Dermis microvascular lymphatic vessel endothelial cell (primary cell): ENCODE results near the gene SPATA31C1. TPM values are rescaled to one million over a fixed set of nuclear protein-coding genes. Genes with fewer than 3 reads are reported as not detected.
"Not testable (repeated sequence)": the region's sequence is repeated elsewhere in the genome, so short reads cannot be mapped to it uniquely, and the experiment has no call there.

ENCODE experiments used
- DNase-seq, 2 donors: peaks; one replicate each; pipeline versions ENCODE4 v3.0.0 to v3.0.0-alpha.2; 2010; ENCODE audit warnings: low read depth in 2 of 2
- total RNA-seq: library from RNA; depleted of rRNA; stranded (reverse); fragments of >200 nt; gene quantifications from 2 replicates; pipeline ENCODE4 v1.2.1, GENCODE V29; 2014

SPATA31C1 gene
- total RNA-seq, 1 donor from 2014 or later, result not detected

DNA sequence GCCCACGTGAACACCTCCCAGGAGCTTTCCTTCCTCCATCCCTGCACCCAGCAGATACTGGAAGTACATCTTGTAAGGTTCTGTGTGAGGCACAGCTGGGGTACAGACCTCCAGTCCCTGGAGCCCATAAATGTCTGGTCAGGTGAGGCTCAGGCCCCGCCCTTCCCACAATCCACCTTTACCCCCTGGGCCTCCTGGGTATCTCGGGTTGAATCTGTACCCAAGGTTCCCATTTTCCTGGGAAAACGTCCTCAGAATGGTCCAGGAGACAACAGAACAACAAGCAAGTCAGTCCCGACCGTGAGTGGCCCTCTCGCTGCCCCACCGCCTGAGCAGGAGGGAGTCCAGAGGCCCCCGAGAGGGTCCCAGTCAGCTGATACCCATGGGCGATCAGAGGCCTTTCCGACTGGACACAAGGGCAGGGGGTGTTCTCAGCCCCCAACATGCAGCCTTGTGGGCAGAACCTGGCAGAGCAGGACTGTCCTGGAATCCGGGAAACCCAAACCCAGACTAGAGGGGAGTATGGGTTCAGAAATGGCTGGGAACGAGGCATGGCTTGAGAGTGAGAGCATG lies 30.7 kb upstream of the SPATA31C1 start:
- no peak for DNase-seq

DNA sequence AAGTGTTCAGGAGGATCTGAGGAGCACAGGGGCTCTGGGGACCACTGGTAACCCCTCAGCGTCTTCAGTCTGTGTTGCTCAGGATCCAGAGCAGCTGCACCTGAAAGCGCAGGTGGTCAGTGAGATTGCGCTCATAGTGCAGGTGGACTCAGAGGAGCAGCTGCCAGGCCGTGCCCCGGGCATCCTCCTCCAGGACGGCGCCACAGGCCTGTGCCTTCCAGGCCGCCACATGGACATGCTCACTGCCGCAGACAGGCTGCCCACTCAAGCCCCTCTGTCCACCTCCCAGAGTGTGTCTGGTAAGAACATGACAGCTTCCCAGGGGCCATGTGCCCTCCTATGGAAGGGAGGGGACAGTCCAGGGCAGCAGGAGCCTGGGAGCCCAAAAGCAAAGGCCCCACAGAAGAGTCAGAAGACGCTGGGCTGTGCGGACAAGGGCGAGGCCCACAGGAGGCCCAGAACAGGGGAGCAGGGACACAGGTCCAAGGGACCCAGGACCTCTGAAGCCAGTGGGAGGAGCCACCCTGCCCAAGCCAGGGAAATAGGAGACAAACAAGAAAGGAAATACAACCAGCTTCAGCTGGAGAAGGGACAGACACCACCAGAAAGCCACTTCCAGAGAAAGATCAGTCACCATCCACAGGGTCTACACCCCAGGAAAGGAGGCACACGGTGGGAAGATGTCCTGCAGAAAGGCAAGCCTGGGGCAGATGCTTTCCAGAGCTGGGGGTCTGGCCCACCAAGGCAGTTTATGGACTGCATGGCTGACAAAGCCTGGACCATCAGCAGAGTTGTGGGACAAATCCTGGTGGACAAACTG lies 29.9 kb upstream of the SPATA31C1 start:
- no peak for DNase-seq

DNA sequence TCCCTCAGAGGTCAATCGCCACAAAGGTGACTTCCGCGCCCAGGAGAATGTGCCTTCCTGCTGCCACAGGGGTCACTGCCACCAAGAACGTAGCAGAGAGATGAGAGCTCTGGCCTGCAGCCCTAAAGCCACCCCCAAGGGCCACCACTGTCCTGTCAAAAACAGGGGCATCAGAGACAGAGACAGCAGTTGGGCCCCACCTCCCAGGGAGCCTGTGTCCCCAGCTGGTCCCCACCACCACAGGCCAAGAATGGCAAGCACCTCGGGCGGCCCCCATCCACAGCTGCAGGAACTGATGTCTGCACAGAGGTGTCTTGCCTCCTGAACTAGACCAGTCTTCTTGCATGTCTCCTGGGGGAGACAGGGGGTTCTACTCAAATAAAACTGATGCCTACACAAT lies 29.3 kb upstream of the SPATA31C1 start:
- DNase-seq, result no peak

DNA sequence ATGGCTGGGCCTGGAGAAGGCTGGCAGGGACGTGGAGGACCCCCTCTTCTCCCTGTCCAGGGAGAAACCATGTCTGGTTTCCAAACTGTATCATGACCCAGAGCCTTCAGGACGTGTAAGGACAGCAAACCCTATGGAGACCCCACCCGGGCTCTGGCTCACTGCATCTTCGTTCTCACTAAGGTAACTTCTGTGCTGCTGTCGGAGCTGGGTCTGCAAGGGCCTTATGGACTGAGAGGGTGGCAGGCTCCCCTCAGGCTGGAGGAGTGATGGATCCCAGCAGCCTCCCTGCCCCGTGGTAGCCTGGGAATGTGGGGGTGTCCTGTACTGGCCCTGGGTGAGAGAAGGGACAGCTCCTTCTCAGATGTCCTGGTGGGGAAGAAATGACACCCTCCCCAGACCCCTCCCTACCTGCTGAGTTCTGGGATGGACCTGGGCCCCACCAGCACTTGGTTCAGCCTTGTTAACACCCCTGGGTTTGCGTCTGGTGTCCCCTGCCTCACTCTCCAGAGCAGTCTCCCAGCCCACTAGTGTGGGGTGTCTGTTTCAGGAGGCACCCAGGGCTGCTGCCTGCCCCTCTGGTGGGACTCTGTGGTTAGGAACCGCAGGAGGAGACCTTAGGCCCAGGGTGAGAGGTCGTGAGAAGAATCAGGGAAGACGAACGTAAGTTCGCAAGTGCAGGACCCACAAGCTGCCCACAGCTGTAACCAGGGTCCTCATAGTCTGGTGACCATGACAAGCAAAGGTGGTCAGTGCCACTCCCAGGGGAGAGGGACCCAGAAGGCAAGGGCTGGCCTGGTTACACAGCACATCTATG lies 28.5 kb upstream of the SPATA31C1 start:
- no peak for DNase-seq

DNA sequence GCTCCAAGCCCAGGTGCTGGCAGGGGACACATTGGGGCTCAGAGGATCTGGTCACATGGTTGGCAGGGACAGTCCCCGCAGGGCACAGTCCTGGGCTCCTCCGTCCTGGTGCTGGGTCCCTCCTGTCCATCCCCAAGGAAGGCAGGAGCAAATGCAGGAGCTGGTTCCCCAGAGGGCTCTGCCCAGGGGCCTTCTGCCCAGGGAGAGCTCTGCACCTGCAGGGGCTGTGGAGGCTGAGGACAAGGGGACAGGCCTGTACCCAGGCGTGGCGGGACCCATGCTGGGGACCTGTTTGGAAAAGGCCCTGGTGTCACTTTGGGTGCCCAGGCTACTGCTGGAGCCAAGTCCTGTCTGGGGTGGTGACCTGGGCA lies 27.9 kb upstream of the SPATA31C1 start:
- no peak for DNase-seq

DNA sequence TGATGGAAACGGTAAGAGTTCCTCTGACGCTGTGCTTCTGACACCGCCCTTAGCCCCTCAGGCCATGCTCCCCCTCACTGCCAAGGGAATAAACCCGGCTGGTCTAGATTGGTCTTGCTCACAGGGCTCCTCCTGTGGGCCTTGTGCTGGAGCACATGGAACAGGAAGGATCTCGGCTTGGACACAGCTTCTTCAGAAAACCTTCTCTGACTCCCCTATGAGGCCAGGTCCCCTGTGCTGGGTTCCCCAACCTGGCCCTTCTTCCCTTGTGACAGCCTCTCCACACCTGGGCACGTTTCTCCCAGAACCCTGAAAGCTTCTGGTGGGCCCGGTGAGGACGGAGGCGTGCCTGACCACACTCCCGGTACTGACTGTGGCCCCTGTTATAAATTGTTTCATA lies 26.9 kb upstream of the SPATA31C1 start:
- DNase-seq, result no peak

DNA sequence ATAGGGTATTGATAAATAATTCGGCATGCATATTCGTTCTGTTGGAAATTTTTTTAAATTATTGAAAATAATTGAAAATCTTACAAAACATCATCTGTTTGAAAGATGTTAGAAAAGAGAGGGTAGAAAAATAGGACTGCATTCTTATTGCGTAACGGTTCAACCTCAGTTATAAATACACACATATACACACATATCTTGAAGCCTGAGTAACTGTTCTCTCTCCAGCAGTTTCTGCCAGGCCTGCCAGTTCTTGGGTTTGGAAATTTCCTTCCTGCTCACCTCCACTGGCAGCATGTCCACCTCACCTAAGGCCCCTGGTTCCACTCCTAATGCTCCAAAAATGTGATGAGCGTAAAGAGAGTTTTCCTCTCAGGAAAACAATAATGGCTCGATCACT lies 26.0 kb upstream of the SPATA31C1 start:
- no peak for DNase-seq

DNA sequence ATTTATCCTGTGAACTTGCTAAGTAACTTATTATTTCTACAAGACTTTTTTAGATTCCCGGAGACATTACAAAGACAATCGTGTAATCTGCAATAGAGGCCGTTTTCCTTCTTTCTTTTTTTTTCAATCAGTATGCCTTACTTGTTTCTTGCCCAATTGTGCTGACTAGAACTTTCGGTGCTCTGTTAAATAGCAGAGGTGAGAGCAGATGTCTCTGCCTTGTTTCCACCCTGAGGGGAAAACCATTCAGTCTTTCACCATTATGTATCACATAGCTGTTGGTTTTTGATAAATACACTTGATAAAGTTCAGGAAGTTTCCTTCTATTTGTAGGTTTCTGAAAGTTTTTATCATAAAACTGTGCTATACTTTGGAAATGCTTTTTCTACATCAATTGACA lies 24.8 kb upstream of the SPATA31C1 start:
- DNase-seq, result no peak

DNA sequence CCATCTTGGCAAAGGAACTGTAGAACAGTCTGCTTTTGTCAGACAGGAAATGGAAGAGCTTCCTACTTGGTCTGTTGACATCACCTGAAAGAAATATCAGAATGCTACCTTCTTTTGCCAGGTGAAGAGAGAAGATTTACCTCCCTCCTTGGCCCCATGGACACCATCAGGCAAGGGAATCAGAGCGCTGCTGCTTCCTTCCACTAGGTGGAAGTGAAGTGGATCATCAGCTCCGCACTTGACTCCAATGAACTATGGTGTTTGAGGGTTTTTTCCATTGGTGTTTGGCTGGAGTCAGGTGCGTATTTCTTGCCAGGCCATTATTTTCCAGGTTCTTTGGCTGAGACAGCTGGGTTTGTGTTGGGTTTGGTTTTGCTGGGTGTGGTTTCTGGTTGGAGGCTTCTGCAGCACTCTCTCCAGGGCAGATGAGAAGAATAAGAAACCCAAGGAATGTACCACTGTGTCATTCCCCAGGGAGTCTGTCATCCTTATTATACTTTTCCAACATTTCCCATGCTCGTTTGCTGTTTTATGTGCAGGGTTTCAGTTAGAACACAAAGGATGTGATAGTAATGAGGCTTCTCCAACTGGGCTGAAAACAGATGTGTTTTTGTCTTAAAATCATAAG lies 22.6 kb upstream of the SPATA31C1 start:
- no peak for DNase-seq

DNA sequence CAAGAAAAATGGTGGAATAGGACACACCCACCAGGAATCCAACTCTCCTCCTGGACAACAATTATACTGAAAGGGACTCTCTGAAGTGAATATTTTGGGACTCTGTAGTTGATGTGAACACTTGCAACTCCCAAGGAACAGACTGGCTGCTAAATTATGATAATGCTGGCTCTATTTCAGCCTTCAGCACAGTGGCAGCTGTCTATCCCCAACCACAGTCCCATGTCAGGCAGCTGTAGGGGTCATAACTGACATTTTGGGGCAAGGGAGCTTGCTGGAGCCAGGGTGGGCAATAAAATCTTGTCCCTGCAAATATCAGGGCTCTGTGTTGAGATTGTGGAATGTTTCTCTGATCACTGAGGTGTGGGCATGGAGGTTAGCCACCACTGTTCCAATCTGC lies 20.9 kb upstream of the SPATA31C1 start:
- DNase-seq, result no peak

DNA sequence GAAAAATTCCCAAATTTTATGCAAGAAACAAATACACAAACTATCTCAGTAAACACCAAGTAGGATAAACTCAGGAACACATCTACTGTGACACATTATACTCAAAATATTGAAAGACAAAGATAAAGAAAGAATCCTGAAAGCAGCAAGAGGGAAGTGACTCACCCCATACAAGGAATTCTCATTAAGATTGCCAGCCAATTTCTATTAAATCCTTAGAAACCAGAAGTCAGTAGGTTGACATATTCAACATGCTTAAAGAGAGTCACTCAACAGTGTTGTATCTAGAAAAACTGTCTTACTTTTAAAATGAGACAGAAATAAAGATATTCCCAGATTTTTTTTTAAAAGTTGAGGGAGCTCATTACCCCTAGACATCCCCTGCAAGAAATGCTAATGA lies 19.6 kb upstream of the SPATA31C1 start:
- DNase-seq, result no peak

DNA sequence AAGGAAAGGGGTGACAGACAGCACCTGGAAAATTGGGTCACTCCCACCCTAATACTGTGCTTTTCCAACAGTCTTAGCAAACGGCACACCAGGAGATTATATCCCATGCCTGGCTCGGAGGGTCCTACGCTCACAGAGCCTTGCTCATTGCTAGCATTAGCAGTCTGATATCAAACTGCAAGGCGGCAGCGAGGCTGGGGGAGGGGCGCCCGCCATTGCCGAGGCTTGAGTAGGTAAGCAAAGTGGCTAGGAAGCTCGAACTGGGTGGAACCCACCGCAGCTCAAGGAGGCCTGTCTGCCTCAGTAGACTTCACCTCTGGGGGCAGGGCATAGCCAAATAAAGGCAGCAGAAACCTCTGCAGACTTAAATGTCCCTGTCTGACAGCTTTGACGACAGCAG lies 15.4 kb upstream of the SPATA31C1 start:
- not testable (repeated sequence) for DNase-seq

DNA sequence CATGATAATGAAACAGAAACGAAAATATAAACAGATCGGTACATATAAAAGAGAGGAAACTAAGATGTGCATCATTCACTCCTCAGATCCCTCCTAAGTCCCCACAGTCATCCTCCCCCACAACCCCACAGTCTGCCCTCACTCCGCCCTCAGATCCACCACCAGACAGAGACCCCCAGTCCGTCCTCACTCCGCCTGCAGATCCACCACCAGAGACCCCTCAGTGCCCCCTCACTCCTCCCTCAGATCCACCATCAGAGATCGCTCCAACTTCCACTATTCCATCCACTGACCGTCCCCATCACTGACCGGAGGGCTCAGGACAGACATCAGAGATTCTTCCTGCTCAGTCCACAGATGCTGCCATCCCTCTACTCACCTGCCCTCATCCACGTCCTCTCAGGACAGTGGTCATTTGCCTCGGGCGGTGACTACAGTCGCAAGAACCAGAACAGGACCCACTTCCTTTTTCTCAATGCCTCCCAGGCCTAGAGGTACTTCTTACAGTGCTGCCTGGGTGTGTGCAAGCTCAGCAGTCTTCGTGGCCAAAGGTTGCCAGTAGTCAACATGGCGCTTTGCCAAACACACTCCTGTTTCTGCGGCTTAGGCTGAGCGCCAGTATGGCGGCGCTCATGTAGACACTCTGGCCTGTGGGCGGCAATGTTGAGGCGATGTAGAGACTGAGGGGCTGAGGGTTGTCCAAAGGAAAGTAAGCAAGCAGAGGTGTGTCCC lies 8.3 kb upstream of the SPATA31C1 start:
- no peak for DNase-seq

DNA sequence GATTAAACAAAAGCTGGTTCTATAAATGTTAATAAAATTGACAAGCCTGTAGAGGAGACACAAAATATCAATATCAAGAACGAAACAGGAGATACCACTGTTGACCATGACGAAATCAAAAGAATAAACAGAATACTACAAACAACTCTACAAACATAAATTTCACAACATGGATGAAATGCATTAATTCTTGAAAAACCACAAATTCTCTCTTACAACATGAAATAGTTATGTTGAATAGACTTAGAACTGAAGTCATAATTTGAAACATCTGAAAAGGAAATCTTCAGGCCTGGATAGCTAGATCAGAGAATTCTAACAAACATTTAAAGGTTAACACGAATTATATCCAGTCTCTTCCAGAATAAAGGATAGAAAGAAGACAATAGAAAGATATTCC lies 6.9 kb upstream of the SPATA31C1 start:
- no peak for DNase-seq

DNA sequence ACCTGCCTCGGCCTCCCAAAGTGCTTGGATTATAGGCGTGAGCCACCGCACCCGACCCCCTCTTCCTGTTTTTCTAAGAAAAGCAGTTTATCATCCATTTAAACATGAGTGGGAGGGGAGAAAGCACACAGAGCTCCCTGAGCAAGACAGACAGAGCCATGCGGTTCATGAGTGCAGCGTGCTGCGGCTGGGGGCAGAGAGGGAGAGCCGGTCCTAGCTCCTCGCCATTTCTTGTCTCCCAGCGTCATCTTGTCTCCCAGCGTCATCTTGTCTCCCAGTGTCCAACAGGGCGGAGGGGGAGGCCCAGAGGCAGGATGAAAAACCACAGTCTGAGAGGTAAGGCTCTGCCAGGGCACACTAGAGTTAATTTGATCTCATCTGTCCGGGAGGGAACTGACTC lies 1.3 kb downstream of the SPATA31C1 start:
- DNase-seq, result not testable (repeated sequence)

DNA sequence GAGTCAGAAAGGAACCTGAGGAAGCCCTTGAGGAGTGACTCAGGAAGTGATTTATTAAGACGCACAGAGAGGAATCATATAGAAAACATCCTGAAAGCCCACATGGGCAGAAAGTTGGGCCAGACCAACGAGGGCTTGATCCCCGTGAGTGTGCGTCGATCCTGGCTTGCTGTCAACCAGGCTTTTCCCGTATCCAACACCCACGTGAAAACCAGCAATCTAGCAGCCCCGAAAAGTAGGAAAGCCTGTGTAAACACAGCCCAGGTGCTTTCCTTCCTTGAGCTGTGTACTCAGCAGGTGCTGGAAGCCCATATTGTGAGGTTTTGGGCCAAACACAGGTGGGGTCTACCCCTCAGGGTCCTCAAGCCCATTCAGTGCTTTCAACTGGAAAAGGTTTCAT lies 3.8 kb downstream of the SPATA31C1 start:
- not testable (repeated sequence) for DNase-seq

DNA sequence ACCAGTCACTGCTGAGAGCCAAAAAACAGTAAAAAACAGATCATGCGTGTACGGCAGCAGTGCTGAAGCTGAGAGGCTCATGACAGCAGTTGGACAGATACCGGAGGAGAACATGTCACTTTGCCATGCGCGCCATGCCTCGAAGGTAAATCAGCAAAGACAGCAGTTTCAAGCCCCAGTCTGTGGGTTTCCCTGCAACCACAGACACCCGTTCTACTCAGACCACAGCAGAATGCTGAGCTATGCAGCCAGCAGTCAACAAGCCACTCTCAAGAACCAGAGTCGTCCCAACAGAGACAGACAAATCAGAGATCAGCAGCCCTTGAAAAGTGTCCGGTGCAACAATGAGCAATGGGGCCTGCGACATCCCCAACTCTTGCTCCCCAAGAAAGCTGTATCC lies 5.2 kb downstream of the SPATA31C1 start:
- DNase-seq, result not testable (repeated sequence)

DNA sequence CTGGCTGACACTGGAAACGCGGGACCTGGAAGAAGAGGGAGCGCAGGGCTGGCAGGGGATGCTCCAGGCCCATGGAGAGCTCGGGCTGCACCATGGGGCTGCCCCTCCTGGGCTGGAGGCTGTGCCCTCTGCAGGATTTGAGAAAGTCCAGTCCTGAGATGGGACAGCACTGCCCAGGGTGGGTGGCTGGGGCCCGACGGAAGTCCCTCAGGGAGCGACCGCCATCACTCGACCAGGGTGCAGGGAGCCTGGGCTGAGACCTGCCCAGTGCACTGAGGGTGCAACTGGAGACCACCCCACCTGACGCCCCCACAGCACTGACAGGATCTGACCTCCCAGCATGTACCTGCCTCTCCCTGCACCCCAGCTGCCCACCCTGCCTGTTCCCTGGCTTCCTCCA lies 7.1 kb downstream of the SPATA31C1 start:
- not testable (repeated sequence) for DNase-seq

DNA sequence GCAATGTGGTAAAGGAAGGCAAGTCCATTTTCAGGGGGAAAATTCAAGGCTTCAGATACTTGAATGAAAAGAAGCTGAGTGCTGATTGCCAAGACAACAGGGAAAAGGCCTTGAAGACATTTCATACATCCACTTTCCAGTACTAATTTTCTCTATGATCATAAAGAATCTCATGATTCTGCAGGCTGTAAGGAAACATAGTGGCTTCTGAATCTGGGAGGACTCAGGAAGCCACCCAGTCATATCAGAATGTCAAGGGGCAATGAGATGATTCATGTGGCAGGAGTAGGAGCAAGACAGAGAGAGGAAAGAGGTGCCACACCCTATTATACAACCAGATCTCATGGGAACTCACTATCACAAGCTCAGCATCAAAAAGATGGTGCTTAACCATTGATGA lies 11.4 kb downstream of the SPATA31C1 start:
- DNase-seq, result not testable (repeated sequence)

DNA sequence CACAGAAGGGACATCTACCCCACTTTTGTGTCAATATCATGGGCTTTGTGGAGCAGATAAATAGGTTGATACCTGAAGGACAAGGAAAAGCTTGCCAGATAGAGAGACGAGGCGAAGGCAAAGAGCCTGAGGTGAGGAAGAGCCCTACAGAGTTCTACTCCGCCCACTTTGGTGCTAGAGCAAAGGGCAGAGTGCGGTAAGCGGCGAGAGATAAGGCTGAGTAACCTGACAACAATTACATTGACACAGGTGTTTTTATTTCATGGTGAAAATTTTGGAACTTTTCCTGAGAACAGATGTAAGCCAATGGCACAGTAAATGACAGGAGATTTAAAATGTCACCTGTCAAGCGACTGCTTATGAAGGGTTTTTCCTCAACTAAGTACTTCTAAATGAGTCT lies 16.7 kb downstream of the SPATA31C1 start:
- not testable (repeated sequence) for DNase-seq

DNA sequence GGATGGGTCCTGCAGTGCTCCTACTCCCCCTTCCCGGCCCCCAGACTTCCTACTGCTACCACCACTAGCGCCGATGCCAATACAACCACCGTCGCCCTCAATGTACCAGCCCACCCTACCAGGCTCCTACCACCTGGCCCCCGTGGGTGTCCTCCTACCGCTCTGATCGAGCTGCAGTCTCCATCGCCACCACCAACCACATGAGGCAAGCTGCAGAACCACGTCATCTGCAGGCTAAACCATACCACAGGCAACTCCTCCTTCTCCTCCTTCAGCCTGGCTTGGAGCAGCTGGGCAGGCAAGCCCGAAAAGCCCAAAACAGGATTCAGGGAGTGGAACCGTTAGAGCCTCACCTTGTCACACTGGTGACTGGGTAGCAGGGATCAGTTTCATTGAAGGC lies 19.6 kb downstream of the SPATA31C1 start:
- not testable (repeated sequence) for DNase-seq
